H1 (cell line): ENCODE data around the gene PIK3CA. TPM values are rescaled to one million over a fixed set of nuclear protein-coding genes. Genes with fewer than 3 reads are reported as not detected.

Source experiments
- CTCF ChIA-PET: fragments of 300-600 bp; sonication (Branson Sonifier 250); formaldehyde crosslinking; loops from one replicate; lab custom pipeline; 2021; ENCODE audit not compliant: partially characterized antibody; lab: Charles Lee
- POLR2A ChIA-PET: fragments of 300-600 bp; sonication (Branson Sonifier 250); formaldehyde crosslinking; loops from one replicate; lab custom pipeline; 2021; ENCODE audit warnings: inconsistent platforms; ENCODE audit not compliant: partially characterized antibody; lab: Charles Lee
- DNase-seq, 2 experiments: peaks; one replicate each; pipeline versions ENCODE4 v3.0.0 to v3.0.0-alpha.2; 2010 to 2022; ENCODE audit warnings: low spot score in 2 of 2, low read depth in 1 of 2, mixed read lengths in 1 of 2
- FAIRE-seq: peaks from 2 replicates; lab custom pipeline; 2011; peaks lifted over from hg19 to GRCh38; lab: Jason Lieb, UNC
- H2AFZ ChIP-seq: 2 replicates; pipeline ENCODE4 v1.8.1; 2012; ENCODE audit warnings: low read length, inconsistent platforms
- H2AK5ac ChIP-seq: 2 replicates; pipeline ENCODE4 v1.6.1; 2013; ENCODE audit warnings: low read depth, low read length
- H2BK120ac ChIP-seq: replicated peaks from 2 replicates; pipeline ENCODE3; 2013; ENCODE audit warnings: low read depth, low read length, inconsistent platforms
- H2BK12ac ChIP-seq: 2 replicates; pipeline ENCODE4 v1.6.1; 2013; ENCODE audit warnings: low read depth, low read length
- H2BK15ac ChIP-seq: 2 replicates; pipeline ENCODE4 v1.6.1; 2013; ENCODE audit warnings: low read length
- H2BK20ac ChIP-seq: 2 replicates; pipeline ENCODE4 v1.6.1; 2013; ENCODE audit warnings: low read length
- H2BK5ac ChIP-seq: 2 replicates; pipeline ENCODE4 v1.6.1; 2013; ENCODE audit warnings: low read depth, low read length
- H3K14ac ChIP-seq: 2 replicates; pipeline ENCODE4 v1.6.1; 2013; ENCODE audit warnings: inconsistent platforms; ENCODE audit not compliant: insufficient read length
- H3K18ac ChIP-seq: 2 replicates; pipeline ENCODE4 v1.6.1; 2013; ENCODE audit warnings: low read length; ENCODE audit errors: extremely low read depth
- H3K23ac ChIP-seq: 2 replicates; pipeline ENCODE4 v1.6.1; 2013; ENCODE audit warnings: inconsistent platforms; ENCODE audit not compliant: insufficient read length
- H3K23me2 ChIP-seq: 2 replicates; pipeline ENCODE4 v1.6.1; 2013; ENCODE audit warnings: low read depth, low read length
- H3K27ac ChIP-seq: 2 replicates; pipeline ENCODE4 v1.6.1; 2011; ENCODE audit warnings: low read depth, low read length, inconsistent platforms
- H3K27me3 ChIP-seq, 4 experiments: replicated peaks in 1 of 4; 1 replicate in 1 of 4; 2 replicates in 3 of 4; pipeline versions ENCODE4 v1.6.1 to v1.8.1; 2011 to 2013; ENCODE audit warnings: low read length in 3 of 4, mild to moderate bottlenecking in 3 of 4, inconsistent platforms in 2 of 4, mixed read lengths in 2 of 4, moderate library complexity in 1 of 4; ENCODE audit not compliant: control insufficient read depth in 3 of 4, insufficient read depth in 3 of 4; ENCODE audit errors: extremely low read depth in 1 of 4
- H3K36me3 ChIP-seq, 4 experiments: 2 replicates each; pipeline versions ENCODE4 v1.6.1 to v1.8.1; 2011 to 2013; ENCODE audit warnings: mild to moderate bottlenecking in 4 of 4, low read length in 3 of 4, moderate library complexity in 2 of 4, control low read depth in 1 of 4, inconsistent platforms in 1 of 4; ENCODE audit not compliant: insufficient read depth in 4 of 4, control insufficient read depth in 2 of 4
- H3K4ac ChIP-seq: replicated peaks from 2 replicates; pipeline ENCODE3; 2013; ENCODE audit warnings: low read length, low read depth, mixed read lengths, inconsistent platforms; ENCODE audit not compliant: insufficient read length
- H3K4me1 ChIP-seq, 4 experiments: replicated peaks in 1 of 4; 1 replicate in 1 of 4; 2 replicates in 3 of 4; pipeline versions ENCODE4 v1.6.1 to v1.8.1; 2011 to 2013; ENCODE audit warnings: low read length in 3 of 4, inconsistent platforms in 2 of 4, mixed read lengths in 1 of 4; ENCODE audit not compliant: insufficient read depth in 4 of 4, control insufficient read depth in 3 of 4
- H3K4me2 ChIP-seq, 2 experiments: 2 replicates each; pipeline versions ENCODE4 v1.6.1 to v1.8.1; 2011 to 2013; ENCODE audit warnings: low read depth in 2 of 2, low read length in 2 of 2, control low read depth in 1 of 2, inconsistent platforms in 1 of 2, mild to moderate bottlenecking in 1 of 2; ENCODE audit not compliant: insufficient read depth in 1 of 2
- H3K4me3 ChIP-seq, 4 experiments: fragments of 200-600, 300-600 bp in 1 of 4; sonication (generic), shearing (Covaris generic), sonication (Bioruptor Twin) in 1 of 4; 2 replicates each; pipeline versions ENCODE4 v1.5.1 to v1.8.1; 2011 to 2016; ENCODE audit warnings: low read length in 4 of 4, low read depth in 3 of 4, control low read depth in 2 of 4, inconsistent platforms in 2 of 4, mild to moderate bottlenecking in 2 of 4, mixed read lengths in 1 of 4, moderate library complexity in 1 of 4; ENCODE audit not compliant: insufficient read depth in 2 of 4; ENCODE audit errors: extremely low read depth in 1 of 4
- H3K56ac ChIP-seq: replicated peaks from 2 replicates; pipeline ENCODE3; 2013; ENCODE audit warnings: low read depth, mild to moderate bottlenecking, mixed read lengths, low read length, inconsistent platforms; ENCODE audit not compliant: insufficient read length
- H3K79me1 ChIP-seq: 2 replicates; pipeline ENCODE4 v1.6.1; 2013; ENCODE audit warnings: low read depth, low read length, control low read depth
- H3K79me2 ChIP-seq, 2 experiments: 2 replicates each; pipeline versions ENCODE4 v1.6.1 to v1.8.1; 2012 to 2013; ENCODE audit warnings: low read length in 2 of 2, mild to moderate bottlenecking in 2 of 2, inconsistent platforms in 1 of 2; ENCODE audit not compliant: insufficient read depth in 2 of 2, control insufficient read depth in 1 of 2
- H3K9ac ChIP-seq, 4 experiments: replicated peaks in 1 of 4; 1 replicate in 1 of 4; 2 replicates in 3 of 4; pipeline versions ENCODE4 v1.6.1 to v1.8.1; 2011 to 2013; ENCODE audit warnings: low read depth in 3 of 4, low read length in 3 of 4, control low read depth in 2 of 4, mild to moderate bottlenecking in 2 of 4, moderate library complexity in 2 of 4, inconsistent platforms in 1 of 4; ENCODE audit errors: extremely low read depth in 1 of 4
- H3K9me3 ChIP-seq, 2 experiments: 2 replicates each; pipeline versions ENCODE4 v1.6.1 to v1.8.1; 2012 to 2013; ENCODE audit warnings: mild to moderate bottlenecking in 2 of 2, moderate library complexity in 2 of 2, control low read depth in 1 of 2, inconsistent platforms in 1 of 2, low read depth in 1 of 2, low read length in 1 of 2, mixed read lengths in 1 of 2; ENCODE audit not compliant: insufficient read depth in 2 of 2
- H4K20me1 ChIP-seq, 2 experiments: replicated peaks in 1 of 2; 2 replicates each; pipeline versions ENCODE3 to v1.8.1; 2011 to 2013; ENCODE audit warnings: inconsistent platforms in 2 of 2, low read length in 2 of 2, mild to moderate bottlenecking in 1 of 2; ENCODE audit not compliant: insufficient read depth in 2 of 2, control insufficient read depth in 1 of 2
- H4K5ac ChIP-seq: 2 replicates; pipeline ENCODE4 v1.6.1; 2013; ENCODE audit warnings: low read length, low read depth, mixed read lengths, inconsistent platforms; ENCODE audit not compliant: insufficient read length
- H4K8ac ChIP-seq: 2 replicates; pipeline ENCODE4 v1.8.0; 2013; ENCODE audit warnings: mild to moderate bottlenecking, moderate library complexity, low read length, inconsistent platforms; ENCODE audit not compliant: insufficient read depth; ENCODE audit errors: extremely low read depth
- H4K91ac ChIP-seq: replicated peaks from 2 replicates; pipeline ENCODE3; 2013; ENCODE audit warnings: low read length, mixed read lengths, inconsistent platforms; ENCODE audit not compliant: insufficient read length
- NRF1 ChIP-seq: IDR thresholded peaks from 2 replicates; pipeline ENCODE4 v1.6.1; 2011; ENCODE audit warnings: mild to moderate bottlenecking, low read depth, low read length, improper control_type of control experiment
- RXRA ChIP-seq: IDR thresholded peaks from 2 replicates; pipeline ENCODE4 v1.6.1; 2011; ENCODE audit warnings: low read depth, mild to moderate bottlenecking, low read length, moderate library complexity; ENCODE audit not compliant: insufficient read depth
- WGBS, 2 experiments: shearing (Covaris generic) in 1 of 2; methylation state at CpG; one replicate each; pipeline versions ENCODE4 v1.1.6 to v1.1.7; 2013 to 2015; ENCODE audit warnings: low lambda C conversion rate in 2 of 2, mixed read lengths in 2 of 2, inconsistent platforms in 1 of 2, low coverage in 1 of 2, missing lambda C conversion rate in 1 of 2; ENCODE audit not compliant: insufficient replicate concordance in 2 of 2, insufficient coverage in 1 of 2, insufficient read length in 1 of 2; ENCODE audit errors: extremely low coverage in 1 of 2, missing lambda C conversion rate in 1 of 2; 5-methylcytosine and 5-hydroxymethylcytosine counted together
- polyA plus RNA-seq, 7 experiments: library from polyadenylated mRNA; depleted of rRNA in 3 of 7; stranded (reverse) in 5 of 7; unstranded in 2 of 7; fragments of >200 nt in 5 of 7; fragments of 200-250 nt in 2 of 7; gene quantifications; 1 replicate in 5 of 7; 2 replicates in 1 of 7; 4 replicates in 1 of 7; pipeline versions ENCODE4 v1.2.1 to v1.2.3, GENCODE V29; 2011 to 2013; ENCODE audit warnings: missing spikeins in 2 of 7, mixed read lengths in 2 of 7
- total RNA-seq: library from RNA; stranded (reverse); fragmentation: NEBNext Ultra II Directional; extraction: Animal tissue kit (Norgen Biotek cat#: 25700); gene quantifications from 2 replicates; pipeline ENCODE4 v1.2.1, GENCODE V29; 2021

Gene PIK3CA
- total and polyA plus RNA-seq, 2 of the 8 experiments (the other 6 are each of a cell fraction or from before 2014, with no cell fraction given) = 1.6 to 11.3 TPM

GRCh38 chr3:179190581-179190980 lies 42.4 kb downstream of the PIK3CA start:
- Histone ChIP-seq H3K9me3 (no peaks in the 10 kb centered on the region), H3K27me3 (no peaks in the 10 kb centered on the region), H3K23me2 (no peaks in the 10 kb centered on the region), H3K4me3 (no peak overlapping the region), H3K79me2 (peaks cover 0 to 41% of the 10 kb centered on the region in 2 experiments; a peak in 3 of 4 replicates), H2BK20ac (no peak overlapping the region), H4K20me1 (no peaks in the 10 kb centered on the region), H3K27ac (no peak overlapping the region), H4K5ac (no peak overlapping the region), H3K18ac (no peak overlapping the region), H2AFZ (no peak overlapping the region), H3K79me1 (no peaks in the 10 kb centered on the region), H2BK15ac (no peak overlapping the region), H3K14ac (no peak overlapping the region), H2BK5ac (no peak overlapping the region), H3K56ac (no peak overlapping the region), H2BK12ac (no peak overlapping the region), H2BK120ac (no peak overlapping the region), H4K91ac (no peak overlapping the region), H4K8ac (no peak overlapping the region), H3K4me1 (peaks cover 0 to 8% (median under 1%) of the 10 kb centered on the region in 4 experiments; a peak in 3 of 7 replicates), H3K36me3 (no peaks in the 10 kb centered on the region), H3K4me2 (peak overlapping the region; percentile 11 to 36; a peak in 3 of 4 replicates), H2AK5ac (no peak overlapping the region), H3K9ac (no peak overlapping the region), H3K4ac (no peak overlapping the region), H3K23ac (no peak overlapping the region)
- DNase-seq (no peak), FAIRE-seq (no peak)
- CTCF ChIA-PET = no interaction called here
- TF ChIP-seq NRF1 = no peak
- TF ChIP-seq RXRA = no peak
- POLR2A ChIA-PET = interaction anchor here (0.6 kb wide), 1 partner anchor 462 kb away, joined by 3 read pairs; no protein-coding TSS in a partner anchor
- WGBS, 2 experiments = 77% methylated on average over 6 of the region's 6 CpGs; no CpG with 5 or more reads in 1 of the 2 experiments
